DND-41 (cell line): ENCODE measurements around the gene SLC25A4.

Source experiments
- ATAC-seq: fragments of 200-7000 bp; cut with Tn5 transposase; 3 replicates; pipeline ENCODE4 v1.9.1; 2021; ENCODE audit warnings: low read depth; ENCODE audit not compliant: insufficient read depth
- DNase-seq: peaks from one replicate; pipeline ENCODE4 v3.0.0-alpha.2; 2020
- H2AFZ ChIP-seq: 2 replicates; pipeline ENCODE4 v1.6.0; 2012; ENCODE audit warnings: low read depth, low read length
- H3K27ac ChIP-seq: 2 replicates; pipeline ENCODE4 v1.5.1; 2012; ENCODE audit warnings: low read length, inconsistent platforms
- H3K27me3 ChIP-seq: fragments of 200-600 bp; sonication (generic); 2 replicates; pipeline ENCODE4 v1.6.0; 2012; ENCODE audit warnings: low read length, mild to moderate bottlenecking, inconsistent platforms; ENCODE audit not compliant: insufficient read depth, poor library complexity
- H3K36me3 ChIP-seq: 2 replicates; pipeline ENCODE4 v1.5.1; 2012; ENCODE audit warnings: low read length, inconsistent platforms; ENCODE audit not compliant: insufficient read depth
- H3K4me1 ChIP-seq: 2 replicates; pipeline ENCODE4 v1.5.1; 2012; ENCODE audit warnings: mild to moderate bottlenecking, low read length; ENCODE audit not compliant: insufficient read depth
- H3K4me2 ChIP-seq: 2 replicates; pipeline ENCODE4 v1.6.0; 2012; ENCODE audit warnings: mild to moderate bottlenecking, moderate library complexity, low read length, inconsistent platforms; ENCODE audit not compliant: insufficient read depth
- H3K4me3 ChIP-seq, 2 experiments: fragments of 200-600 bp in 1 of 2; shearing (Covaris generic) in 1 of 2; 2 replicates each; pipeline ENCODE4 v1.5.1; 2012 to 2016; ENCODE audit warnings: inconsistent platforms in 2 of 2, low read length in 2 of 2, mild to moderate bottlenecking in 2 of 2, low read depth in 1 of 2, moderate library complexity in 1 of 2
- H3K79me2 ChIP-seq: 2 replicates; pipeline ENCODE4 v1.6.0; 2012; ENCODE audit warnings: low read length, inconsistent platforms; ENCODE audit not compliant: insufficient read depth
- H3K9ac ChIP-seq: 2 replicates; pipeline ENCODE4 v1.6.0; 2012; ENCODE audit warnings: low read depth, mild to moderate bottlenecking, inconsistent platforms, low read length, moderate library complexity
- H3K9me3 ChIP-seq: 2 replicates; pipeline ENCODE4 v1.5.1; 2012; ENCODE audit warnings: low read length, moderate library complexity, mild to moderate bottlenecking, inconsistent platforms; ENCODE audit not compliant: insufficient read depth, severe bottlenecking
- H4K20me1 ChIP-seq: 2 replicates; pipeline ENCODE4 v1.6.0; 2012; ENCODE audit warnings: low read length; ENCODE audit not compliant: insufficient read depth
- EZH2 ChIP-seq: IDR thresholded peaks from 3 replicates; pipeline ENCODE4 v1.6.1; 2012; ENCODE audit warnings: borderline replicate concordance, low read depth, mild to moderate bottlenecking, moderate library complexity, low read length, inconsistent platforms; ENCODE audit not compliant: severe bottlenecking
- TF ChIP-seq, protein P1 (sequence below): IDR thresholded peaks from 2 replicates; pipeline ENCODE4 v1.5.1; 2012; ENCODE audit warnings: borderline replicate concordance, low read length, moderate library complexity, mild to moderate bottlenecking; ENCODE audit not compliant: poor library complexity, severe bottlenecking; ENCODE audit errors: extremely low read depth

The SLC25A4 gene

DNA sequence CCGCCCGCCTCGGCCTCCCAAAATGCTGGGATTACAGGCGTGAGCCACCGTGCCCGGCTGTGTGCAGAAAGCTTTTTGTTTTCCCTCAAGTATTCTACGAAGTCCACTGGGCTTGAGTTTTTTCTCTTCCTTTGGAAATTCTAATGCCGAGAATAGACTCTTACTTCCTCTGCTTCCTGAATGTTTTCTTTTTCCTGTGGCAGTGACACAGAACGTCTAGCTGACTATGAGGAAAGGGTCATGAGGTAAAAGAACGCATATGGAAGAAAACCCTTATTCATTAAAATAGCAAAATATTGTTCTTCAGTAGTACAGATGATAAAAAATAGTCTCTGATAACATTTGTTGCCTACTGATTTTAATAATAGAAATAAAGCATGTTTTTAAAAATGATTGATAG lies 4.9 kb upstream of the SLC25A4 start:
- no peaks in the 10 kb centered on the region for H4K20me1 ChIP-seq
- H3K36me3 ChIP-seq = no peaks in the 10 kb centered on the region
- no peak overlapping the region for H2AFZ ChIP-seq
- no peak overlapping the region for H3K4me2 ChIP-seq
- H3K27ac ChIP-seq = no peak overlapping the region
- peaks cover 5% of the 10 kb centered on the region for H3K27me3 ChIP-seq
- DNase-seq = no peak
- no peaks in the 10 kb centered on the region for H3K9me3 ChIP-seq
- H3K79me2 ChIP-seq = no peaks in the 10 kb centered on the region
- H3K4me1 ChIP-seq = no peaks in the 10 kb centered on the region
- TF ChIP-seq EZH2 = no peak
- TF ChIP-seq, protein P1, sequence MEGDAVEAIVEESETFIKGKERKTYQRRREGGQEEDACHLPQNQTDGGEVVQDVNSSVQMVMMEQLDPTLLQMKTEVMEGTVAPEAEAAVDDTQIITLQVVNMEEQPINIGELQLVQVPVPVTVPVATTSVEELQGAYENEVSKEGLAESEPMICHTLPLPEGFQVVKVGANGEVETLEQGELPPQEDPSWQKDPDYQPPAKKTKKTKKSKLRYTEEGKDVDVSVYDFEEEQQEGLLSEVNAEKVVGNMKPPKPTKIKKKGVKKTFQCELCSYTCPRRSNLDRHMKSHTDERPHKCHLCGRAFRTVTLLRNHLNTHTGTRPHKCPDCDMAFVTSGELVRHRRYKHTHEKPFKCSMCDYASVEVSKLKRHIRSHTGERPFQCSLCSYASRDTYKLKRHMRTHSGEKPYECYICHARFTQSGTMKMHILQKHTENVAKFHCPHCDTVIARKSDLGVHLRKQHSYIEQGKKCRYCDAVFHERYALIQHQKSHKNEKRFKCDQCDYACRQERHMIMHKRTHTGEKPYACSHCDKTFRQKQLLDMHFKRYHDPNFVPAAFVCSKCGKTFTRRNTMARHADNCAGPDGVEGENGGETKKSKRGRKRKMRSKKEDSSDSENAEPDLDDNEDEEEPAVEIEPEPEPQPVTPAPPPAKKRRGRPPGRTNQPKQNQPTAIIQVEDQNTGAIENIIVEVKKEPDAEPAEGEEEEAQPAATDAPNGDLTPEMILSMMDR = no peak
- no peak for ATAC-seq
- no peak overlapping the region for H3K9ac ChIP-seq
- H3K4me3 ChIP-seq = no peak overlapping the region

DNA sequence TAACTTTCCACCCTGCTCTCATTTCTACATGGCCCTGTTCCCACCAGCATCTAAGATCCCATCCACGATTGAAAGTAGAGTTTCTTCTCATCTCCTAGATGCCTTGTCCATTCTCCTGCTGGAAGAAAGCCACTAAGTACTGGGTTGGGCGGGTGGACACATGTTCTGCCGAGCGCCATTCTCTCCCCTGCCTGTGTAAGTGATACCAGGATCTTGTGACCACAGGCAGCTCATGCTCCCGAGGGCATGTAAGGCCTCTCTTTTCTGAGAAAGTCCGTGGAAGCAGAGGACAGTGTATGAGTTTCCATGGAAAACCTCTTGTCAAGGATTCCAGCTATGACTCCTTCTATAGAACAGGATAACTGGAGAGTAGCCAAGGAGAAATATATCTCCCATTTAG lies 3.3 kb upstream of the SLC25A4 start:
- Histone ChIP-seq H3K27ac (no peak overlapping the region), H3K27me3 (peaks cover 5% of the 10 kb centered on the region), H3K9me3 (no peaks in the 10 kb centered on the region), H4K20me1 (no peaks in the 10 kb centered on the region; the same call in 1 of the 2 replicates), H3K4me3 (no peak overlapping the region), H2AFZ (no peak overlapping the region), H3K79me2 (no peaks in the 10 kb centered on the region), H3K36me3 (no peaks in the 10 kb centered on the region), H3K9ac (no peak overlapping the region), H3K4me1 (no peaks in the 10 kb centered on the region), H3K4me2 (no peak overlapping the region)
- TF ChIP-seq EZH2 = no peak
- TF ChIP-seq, protein P1 = no peak
- no peak for DNase-seq
- no peak for ATAC-seq

DNA sequence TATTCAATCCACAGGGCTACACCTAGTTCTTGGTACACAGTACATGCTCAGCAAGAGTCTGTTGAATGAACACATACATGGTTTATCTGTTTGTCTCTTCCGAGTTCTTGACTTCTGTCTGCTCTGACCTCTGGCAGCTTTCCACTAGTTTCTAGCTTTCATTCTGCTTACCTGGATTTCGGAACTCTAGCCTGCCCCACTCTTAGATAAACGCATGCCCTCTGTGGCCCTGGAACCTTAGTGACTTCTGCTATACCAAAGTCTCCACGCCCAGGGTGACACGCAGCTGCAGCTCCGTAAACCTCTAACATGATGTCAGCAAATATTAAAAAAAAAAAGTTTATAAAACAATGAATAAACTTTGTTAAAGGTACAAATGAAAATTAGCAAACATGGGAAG lies 1.3 kb upstream of the SLC25A4 start:
- no peak for ATAC-seq
- H4K20me1 ChIP-seq = no peaks in the 10 kb centered on the region; the same call in 1 of the 2 replicates
- no peak overlapping the region for H3K4me2 ChIP-seq
- DNase-seq = no peak
- no peak for TF ChIP-seq EZH2
- TF ChIP-seq, protein P1 = no peak
- no peak overlapping the region for H3K9ac ChIP-seq
- H3K79me2 ChIP-seq = no peaks in the 10 kb centered on the region
- no peaks in the 10 kb centered on the region for H3K4me1 ChIP-seq
- no peak overlapping the region for H2AFZ ChIP-seq
- H3K27me3 ChIP-seq = peaks cover 5% of the 10 kb centered on the region
- H3K27ac ChIP-seq = no peak overlapping the region
- no peak overlapping the region for H3K4me3 ChIP-seq
- H3K9me3 ChIP-seq = no peaks in the 10 kb centered on the region
- no peaks in the 10 kb centered on the region for H3K36me3 ChIP-seq

DNA sequence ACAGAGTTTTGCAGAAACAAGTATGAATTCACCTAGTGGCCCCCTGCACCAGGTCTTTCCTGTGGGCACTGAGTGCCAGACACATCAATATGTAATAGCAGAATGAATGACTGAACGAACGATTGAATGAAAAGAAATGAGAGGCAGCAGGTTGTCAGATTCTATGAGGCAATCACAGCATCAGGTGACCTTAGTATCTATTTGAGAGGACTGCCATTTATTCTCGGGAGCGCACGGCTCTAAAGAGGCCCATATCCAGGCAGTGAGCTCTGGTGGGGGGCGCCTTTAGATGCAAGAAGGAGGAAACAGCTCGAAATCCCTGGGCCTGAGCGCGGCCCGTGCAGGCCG lies 528 bp upstream of the SLC25A4 start:
- H3K27ac ChIP-seq = no peak overlapping the region
- ATAC-seq (no peak), DNase-seq (no peak)
- H3K9ac ChIP-seq = no peak overlapping the region
- H3K36me3 ChIP-seq = no peaks in the 10 kb centered on the region
- H3K4me1 ChIP-seq = no peaks in the 10 kb centered on the region
- TF ChIP-seq, protein P1 = no peak
- no peak for TF ChIP-seq EZH2
- H3K4me2 ChIP-seq = no peak overlapping the region
- H3K79me2 ChIP-seq = no peaks in the 10 kb centered on the region
- H3K9me3 ChIP-seq = no peaks in the 10 kb centered on the region
- no peak overlapping the region for H3K4me3 ChIP-seq
- no peak overlapping the region for H2AFZ ChIP-seq
- H3K27me3 ChIP-seq = peaks cover 5% of the 10 kb centered on the region
- no peaks in the 10 kb centered on the region; the same call in 1 of the 2 replicates for H4K20me1 ChIP-seq
